Measurements from ENCODE around the gene XYLB.

The XYLB gene

GRCh38 chr3:38457111-38458003 is 110.8 kb downstream of the XYLB start:
- DNase-seq, result no peak

GRCh38 chr3:38458796-38459498 is 112.4 kb downstream of the XYLB start:
- peak; percentile 74 for DNase-seq

GRCh38 chr3:38459499-38460048 is 113.0 kb downstream of the XYLB start:
- DNase-seq, result peak; percentile 39

DNA sequence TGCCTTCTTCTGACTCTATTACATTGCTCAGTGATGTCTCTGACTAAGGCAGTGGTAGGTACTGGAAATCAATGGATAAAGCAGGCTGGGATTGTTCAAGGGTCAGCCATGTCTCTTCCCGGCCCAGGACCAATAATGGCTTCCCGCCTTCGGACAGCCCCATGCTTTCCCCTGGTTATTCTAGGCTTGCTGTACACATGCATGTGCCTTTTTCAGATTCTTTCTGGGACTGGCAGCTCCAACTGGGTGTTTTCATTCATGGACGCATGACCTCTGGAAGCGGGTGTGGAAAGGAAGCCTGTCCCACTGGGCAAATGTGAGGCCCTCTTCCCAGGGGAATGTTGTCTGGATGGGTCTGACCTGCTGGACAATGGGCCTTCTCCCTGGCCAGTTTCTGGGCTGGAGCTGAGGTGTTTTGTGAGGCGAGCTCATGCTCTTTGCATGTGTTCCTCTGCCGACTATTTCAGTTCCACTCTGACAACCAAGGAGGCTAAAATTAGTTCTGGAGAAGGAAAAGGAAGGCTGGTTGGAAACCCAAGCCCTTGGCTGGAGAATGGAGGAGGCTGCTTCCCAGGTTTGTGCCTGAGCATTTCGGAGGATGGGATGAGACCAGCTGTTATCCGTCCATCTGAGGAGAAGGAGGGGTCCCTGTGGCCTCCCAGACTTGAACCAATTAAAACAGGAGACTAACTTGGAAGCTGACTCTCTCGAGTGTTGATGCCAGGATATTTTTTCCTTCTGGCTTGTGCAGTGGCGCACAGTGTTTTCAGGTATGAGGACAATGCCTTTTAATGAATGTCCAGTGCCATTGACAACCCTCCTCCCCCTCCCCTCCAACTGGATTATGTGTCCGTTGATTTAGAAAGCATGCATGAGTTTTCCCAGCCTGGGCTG is 114.0 kb downstream of the XYLB start:
- DNase-seq, result no peak

All from NCI-H69 (cell line).